Fibroblast of the aortic adventitia (primary cell): Measurements from ENCODE around the gene TANGO2. TPM values are rescaled to one million over a fixed set of nuclear protein-coding genes. Genes with fewer than 3 reads are reported as not detected.

Experiments
- DNase-seq: peaks from one replicate; pipeline ENCODE4 v3.0.0-alpha.2; 2010; ENCODE audit warnings: low read depth
- H3K4me3 ChIP-seq: 2 replicates; pipeline ENCODE4 v1.5.1; 2011; ENCODE audit warnings: low read depth, mild to moderate bottlenecking, control low read depth, low read length, moderate library complexity
- total RNA-seq: library from RNA; depleted of rRNA; stranded (reverse); fragments of >200 nt; gene quantifications from 2 replicates; pipeline ENCODE4 v1.2.3, GENCODE V29; 2012; ENCODE audit warnings: low replicate concordance
- TF ChIP-seq, protein P1 (sequence below): IDR thresholded peaks from 2 replicates; pipeline ENCODE4 v1.5.1; 2011; ENCODE audit warnings: mild to moderate bottlenecking, low read length, control low read depth, inconsistent platforms; ENCODE audit not compliant: insufficient read depth

The TANGO2 gene
- total RNA-seq, 1 donor = 41.7 TPM

DNA sequence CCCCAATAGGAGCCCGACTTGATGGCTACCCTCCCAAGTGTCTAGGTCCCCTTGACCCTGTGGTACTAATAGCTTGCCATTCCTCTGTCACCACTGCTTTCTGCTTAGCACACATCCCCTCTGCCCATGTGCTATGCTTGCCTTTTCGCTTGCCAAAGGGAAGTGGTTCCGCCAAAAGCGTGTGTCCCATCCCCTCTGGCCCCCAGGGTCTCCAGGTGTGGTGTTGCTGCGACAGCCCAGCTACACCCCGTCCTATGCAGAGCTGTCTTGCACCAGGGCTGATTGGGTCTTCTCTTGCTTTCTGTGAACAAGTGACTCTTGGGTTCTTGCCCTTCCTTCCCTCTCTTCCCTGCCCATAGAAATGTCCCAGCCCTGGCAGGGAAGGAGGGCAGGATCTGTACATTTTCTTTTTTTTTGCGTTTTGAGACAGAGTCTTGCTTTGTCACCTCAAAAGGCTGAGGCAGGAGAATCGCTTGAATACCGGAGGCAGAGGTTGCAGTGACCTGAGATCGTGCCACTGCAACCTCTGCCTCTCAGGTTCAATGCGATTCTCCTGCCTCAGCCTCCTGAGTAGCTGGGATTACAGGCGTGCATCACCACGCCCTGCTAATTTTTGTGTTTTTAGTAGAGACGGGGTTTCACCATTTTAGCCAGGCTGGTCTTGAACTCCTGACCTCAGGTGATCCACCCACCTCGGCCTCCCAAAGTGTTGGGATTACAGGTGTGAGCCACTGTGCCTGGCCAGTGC is 3.9 kb downstream of the TANGO2 start:
- TF ChIP-seq, protein P1, sequence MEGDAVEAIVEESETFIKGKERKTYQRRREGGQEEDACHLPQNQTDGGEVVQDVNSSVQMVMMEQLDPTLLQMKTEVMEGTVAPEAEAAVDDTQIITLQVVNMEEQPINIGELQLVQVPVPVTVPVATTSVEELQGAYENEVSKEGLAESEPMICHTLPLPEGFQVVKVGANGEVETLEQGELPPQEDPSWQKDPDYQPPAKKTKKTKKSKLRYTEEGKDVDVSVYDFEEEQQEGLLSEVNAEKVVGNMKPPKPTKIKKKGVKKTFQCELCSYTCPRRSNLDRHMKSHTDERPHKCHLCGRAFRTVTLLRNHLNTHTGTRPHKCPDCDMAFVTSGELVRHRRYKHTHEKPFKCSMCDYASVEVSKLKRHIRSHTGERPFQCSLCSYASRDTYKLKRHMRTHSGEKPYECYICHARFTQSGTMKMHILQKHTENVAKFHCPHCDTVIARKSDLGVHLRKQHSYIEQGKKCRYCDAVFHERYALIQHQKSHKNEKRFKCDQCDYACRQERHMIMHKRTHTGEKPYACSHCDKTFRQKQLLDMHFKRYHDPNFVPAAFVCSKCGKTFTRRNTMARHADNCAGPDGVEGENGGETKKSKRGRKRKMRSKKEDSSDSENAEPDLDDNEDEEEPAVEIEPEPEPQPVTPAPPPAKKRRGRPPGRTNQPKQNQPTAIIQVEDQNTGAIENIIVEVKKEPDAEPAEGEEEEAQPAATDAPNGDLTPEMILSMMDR = no peak
- DNase-seq = no peak
- H3K4me3 ChIP-seq = no peak overlapping the region

DNA sequence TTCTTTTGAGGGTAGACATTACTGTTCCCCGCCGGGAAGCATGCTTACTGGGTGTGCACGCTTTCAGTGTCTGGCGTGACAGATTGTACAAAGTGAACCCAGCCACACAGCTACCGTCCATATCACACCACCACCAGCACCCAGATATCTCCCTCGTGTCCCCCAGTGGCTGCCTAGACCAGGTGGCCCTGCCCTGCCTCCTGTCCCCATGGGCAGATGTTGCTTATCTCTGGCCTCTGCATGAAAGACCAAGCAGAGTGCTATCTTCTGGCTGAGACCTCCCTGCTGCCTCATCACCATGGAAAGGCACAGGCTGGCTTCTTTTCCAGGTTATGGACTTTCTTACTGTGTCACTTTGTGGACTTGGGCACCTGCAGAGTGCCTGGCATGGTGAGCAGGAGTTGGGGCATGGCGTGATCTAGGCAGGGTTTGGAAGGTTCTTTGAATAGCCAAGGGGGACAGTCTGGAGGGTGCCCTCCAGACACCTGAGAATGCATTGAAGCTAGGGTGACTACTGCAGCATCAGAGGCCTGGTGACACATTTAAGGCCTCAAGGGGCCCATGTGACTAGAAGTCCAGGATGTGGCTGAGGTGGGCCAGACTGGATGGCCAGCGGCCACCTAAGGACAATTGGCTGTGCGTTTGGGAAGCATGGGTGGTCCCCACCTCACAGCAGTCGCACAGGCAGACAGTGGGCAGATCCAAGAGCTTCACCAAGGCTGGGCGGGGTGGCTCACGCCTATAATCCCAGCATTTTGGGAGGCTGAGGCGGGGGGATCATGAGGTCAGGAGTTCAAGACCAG is 4.7 kb downstream of the TANGO2 start:
- DNase-seq = no peak
- TF ChIP-seq, protein P1 = no peak
- no peak overlapping the region for H3K4me3 ChIP-seq

DNA sequence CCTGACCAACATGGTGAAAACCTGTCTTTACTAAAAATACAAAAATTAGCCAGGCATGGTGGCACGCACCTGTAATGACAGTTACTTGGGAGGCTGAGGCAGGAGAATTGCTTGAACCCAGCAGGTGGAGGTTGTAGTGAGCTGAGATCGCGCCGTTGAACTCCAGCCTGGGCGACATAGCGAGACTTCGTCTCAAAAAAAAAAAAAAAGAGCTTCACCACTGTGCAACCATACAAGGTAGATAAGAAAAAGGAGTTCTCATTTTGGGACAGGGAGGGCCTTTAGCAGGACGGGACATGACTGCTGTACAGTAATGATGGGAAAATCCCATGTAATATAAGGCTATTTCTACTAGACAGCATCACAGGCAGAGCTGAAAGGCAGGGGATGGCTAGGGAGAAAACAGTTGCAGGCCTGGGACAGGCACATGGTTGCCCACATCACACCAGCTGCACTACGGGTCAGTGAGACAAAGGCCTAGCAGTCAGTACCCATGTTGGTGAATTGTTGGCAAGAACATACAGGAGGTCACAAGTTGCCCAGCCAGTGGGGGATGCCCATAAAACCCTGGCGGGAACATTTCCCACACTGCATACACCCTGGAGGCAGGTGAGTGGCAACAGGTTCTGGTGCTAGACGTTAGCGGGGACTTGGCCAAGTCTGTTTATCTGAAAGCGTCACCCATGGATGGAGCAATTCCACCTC is 5.4 kb downstream of the TANGO2 start:
- no peak overlapping the region for H3K4me3 ChIP-seq
- TF ChIP-seq, protein P1 = no peak
- no peak for DNase-seq

DNA sequence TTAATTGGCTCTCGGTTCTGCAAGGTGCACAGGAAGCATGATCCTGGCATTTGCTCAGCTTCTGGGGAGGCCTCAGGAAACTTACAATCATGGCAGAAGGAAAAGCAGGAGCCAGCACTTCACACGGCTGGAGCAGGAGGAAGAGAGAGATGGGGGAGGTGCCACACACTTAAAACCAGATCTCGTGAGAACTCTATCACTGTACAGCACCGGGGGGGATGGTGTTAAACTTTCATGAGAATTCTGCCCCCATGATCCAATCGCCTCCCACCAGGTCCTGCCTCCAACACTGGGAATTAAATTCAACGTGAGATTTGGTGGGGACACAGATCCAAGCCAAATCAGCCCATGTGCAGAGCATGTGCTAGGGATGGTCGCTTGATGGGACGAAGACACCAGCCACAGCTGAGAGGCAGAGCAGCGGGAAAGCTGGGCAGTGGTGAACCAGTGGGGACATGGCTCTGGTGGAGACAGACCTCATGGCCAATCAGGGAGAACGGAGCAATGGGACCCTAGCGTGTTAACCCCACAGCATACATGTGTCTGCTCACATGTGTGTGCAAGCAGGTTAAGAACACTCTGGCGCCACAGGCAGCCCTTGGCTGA is 6.2 kb downstream of the TANGO2 start:
- no peak for DNase-seq
- no peak overlapping the region for H3K4me3 ChIP-seq
- TF ChIP-seq, protein P1 = no peak

DNA sequence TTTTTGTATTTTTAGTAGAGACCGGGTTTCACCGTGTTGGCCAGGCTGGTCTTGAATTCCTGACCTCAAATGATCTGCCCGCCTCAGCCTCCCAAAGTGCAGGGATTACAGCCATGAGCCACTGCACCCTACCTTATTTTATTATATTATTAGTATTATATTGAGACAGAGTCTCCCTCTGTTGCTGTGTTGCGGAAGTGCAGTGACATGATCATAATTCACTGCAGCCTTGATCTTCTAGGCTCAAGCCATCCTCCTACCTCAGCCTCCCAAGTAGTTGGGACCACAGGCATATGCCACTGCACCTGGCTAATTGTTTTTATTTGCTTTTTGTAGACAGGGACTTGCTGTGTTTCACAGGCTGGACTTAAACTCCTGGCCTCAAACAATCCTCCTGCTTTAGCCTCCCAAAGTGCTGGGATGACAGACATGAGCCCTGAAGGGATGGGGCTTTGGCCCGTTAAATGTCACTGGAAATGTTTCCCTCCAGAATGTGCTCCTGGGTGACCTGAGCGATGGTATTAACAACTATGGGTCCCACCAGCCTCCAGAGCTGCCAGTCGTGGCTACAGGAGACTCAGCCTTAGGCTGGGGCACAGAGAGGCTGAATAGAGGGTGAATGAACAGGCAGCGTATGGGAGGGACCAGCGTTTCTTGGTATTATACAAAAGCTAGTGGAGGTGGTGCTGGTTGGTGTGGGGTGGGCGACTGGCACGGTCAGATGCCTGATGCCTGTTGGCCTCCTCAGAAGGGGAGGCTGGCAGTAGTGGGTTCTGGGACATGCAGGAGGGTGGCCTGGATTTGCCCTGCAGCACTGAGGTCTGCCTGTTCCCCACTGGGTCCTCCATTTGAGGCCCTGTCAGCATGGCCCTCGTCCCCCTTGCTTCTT is 7.3 kb downstream of the TANGO2 start:
- TF ChIP-seq, protein P1 = peak; percentile 49
- H3K4me3 ChIP-seq = no peak overlapping the region
- DNase-seq = peak; percentile 28
